NCI-H1105 treated with DMSO at 0.1 percent for 48 hours (cell line): ENCODE measurements around the gene C7orf57.

Experiments used
- DNase-seq: peaks from one replicate; lab custom pipeline; 2025; lab: John Stamatoyannopoulos, UW

C7orf57 gene

DNA sequence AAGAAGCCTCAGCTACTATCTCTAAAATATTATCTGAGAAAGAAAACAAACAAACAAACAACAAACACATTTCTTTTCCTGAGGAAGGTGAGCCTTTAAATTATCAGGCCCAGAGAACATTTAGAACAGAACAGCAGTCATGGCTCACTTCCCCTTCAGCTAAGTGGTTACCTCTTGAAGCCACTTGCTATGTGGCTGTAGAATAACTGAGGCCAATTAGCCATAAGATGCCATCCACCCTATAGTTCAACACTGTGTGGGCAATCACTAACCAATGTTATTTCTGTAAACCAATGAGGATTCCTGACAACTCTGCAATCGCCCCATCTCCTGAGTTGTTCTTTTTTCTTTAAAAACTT lies 50.1 kb downstream of the C7orf57 start:
- no peak for DNase-seq

DNA sequence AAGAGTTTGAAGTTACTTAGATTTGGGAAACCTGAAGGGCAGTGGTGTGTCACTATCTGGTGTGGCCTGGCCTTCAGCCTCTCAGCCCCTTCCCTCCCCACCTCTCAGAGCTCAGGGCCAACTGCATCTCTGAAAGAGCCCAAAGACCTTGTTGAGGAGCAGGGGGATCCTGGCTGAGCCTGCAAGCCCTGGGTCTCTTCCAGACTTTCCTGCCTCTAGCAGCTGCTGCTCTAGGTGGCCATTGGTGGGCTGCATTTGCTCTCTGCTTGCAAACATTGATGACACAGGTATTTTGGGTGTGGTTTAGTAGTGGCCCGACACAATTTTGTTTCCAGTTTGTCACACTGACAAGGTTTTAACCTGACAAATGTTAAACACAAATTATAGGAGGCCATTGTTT lies 50.6 kb downstream of the C7orf57 start:
- no peak for DNase-seq

GRCh38 chr7:48087349-48087748 lies 52.0 kb downstream of the C7orf57 start:
- DNase-seq = no peak

DNA sequence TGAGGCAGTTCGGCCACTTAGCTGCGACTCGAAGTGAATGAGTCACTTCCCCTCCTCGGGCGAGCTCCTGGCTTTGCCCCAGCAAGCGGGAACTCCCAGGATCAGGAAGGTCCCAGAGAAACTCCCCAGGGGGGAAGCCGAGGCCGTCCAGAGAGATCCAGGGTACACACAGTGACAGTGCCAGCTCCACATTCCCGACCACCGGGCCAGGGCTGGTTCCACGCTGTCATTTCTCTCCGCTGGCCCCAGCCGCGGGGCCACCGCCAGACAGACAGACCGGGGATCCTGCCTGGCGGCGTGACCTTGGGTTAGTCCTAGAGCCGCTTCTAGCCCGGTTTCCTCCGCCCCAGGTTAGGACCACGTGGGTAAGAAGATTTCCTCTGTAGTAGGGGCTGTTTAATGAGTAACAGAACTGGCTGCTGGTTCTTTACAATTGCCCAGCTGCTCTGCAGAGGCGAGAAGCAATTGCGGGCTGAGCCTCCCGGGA lies 53.3 kb downstream of the C7orf57 start:
- DNase-seq = no peak

DNA sequence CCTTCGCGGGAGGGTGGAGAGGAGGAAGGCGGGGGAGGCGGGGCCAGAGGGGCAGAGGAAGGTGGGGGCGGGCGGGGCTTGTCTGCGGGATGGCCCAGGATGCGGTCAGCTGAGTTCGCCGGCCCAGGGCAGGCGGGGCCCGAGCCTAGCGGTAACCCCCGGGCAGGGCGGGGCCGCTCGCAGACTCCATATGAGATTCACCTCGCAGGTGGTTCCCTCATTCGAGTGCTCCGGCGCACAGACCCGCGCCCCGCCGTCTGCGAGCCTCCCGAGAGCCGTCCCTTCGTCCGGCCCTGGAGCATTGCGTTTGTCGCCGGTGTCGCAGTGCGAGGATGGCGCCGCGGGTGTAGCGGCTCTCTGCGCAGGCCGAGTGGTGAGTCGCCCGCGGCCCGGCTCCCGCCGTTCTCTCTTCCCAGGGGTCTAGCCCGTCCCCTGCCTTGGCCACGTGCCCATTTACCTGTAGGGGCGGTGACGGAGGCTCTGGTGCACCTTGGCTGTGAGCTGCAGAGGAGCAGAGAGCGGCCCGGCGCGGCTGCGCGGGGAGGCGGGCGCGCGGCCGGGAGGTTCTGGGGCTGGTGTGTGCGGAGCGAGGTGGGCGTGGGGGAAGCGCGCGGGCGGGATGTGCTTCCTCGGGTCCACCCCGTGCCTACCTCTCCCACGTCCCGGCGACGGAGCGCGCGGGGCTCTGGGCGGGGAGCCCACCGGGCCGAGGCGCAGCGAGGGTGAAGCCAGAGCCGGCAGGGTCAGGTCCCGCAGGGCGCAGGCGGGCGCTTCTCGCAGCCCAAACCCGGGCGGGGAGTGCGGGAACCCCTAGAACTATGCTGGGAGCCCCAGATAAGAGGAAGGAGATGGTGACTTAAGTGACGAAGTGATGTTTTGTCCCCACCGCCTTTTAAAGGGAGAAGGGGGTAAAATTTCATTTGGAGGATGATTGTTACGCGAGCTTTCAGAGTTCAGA lies 54.0 kb downstream of the C7orf57 start, which contains the start of gene UPP1:
Gene UPP1, plus strand, starts transcription at position 220 of the 958 bp plus-strand sequence. CDS start 5,519 bp downstream, outside the sequence.
- peak; percentile 83 for DNase-seq

DNA sequence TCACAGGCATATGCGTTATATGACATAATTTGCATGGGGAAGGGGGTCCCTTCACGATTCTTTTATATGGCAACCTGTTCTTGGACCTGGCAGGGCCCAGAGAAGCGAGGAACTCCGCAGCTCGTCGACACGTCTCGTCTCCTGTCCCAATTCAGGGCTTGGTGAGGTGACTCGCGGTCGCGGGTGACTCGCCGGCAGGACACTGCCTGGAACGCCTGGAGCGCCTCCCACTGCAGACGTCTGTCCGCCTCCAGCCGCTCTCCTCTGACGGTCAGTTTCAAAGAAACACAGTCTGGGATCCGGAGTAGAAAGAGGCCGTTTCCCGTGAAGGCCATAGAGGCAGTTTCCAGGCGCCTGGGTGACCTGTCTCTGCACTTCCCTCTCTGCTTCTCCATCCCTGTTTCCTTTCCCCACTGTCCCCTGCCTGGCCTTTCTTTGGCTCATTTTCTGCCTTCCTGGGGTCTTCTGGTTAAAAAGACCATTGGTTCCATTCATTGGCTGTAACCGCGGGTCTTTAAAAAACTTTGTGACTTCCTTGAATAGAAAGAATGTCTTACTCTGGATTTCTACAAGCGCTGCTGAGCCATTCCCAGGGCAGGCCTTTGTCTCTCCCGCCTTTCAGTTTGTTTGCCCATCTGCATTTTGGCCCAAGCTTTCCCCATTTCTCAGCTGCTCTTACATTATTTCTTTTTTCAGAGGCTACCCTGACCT lies 54.9 kb downstream of the C7orf57 start:
- DNase-seq = no peak

DNA sequence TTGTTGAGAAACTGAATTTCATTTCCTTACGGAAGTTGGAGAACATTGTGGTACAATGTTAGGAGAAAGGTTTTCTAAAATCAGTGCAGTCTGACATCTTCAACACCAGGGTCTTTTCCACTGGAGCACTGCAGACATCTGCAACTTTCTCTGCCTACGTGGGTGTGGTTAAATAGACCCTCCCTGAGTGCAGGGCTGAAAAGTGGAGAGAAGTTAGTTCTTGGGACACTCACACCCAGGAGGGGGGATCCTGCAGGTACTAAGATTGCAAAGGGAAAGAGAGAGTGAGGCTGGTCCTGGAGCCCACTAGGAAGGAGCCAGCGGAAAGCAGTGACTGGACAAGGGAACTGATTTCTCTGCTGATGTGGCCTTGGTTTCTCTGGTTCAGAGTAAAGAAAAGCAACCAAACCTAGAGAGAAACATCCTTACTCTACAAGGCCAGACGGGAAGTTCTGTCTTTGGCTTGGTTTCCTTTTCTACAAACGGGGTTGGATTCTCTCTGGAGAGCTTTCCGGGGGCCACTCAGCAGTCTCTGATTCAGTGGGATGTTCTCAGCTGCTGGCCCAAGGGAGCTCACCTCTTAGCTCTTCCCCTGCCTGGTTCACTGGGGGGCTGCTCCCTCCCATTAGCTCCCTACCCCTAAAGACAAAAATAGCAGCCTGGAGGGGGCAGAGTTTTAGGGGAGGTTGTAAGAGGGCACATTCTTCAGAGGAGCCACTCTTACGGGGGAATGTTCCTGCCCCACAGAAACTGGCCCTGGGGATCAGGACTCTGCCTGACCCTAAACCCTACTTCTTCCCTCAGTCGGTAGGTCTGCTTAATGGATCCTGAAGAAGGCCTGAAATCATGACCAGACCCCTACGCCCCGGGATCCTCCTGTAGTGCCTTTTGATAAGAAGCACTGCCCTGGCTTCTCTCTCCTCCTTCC lies 56.4 kb downstream of the C7orf57 start:
- no peak for DNase-seq

DNA sequence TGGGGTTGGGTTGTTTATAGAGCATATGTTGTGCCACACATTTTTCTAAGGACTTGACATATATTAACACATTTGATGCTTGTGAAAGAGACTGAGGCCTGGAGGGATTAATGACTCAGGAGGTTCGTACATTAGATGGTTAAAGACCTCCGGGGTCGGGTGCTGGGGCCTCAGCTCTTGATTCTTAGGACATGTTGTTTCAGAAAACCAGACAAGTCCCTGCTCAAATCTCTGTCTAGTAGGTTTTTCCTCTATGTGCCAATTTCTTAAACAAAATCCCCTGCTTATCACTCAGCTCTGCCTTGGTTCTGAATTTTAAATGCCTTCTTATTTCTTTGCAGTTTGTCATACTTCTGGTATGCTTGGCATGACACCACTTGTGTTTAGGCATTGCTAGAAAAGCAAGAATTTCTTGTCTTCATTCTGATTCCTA lies 59.5 kb downstream of the C7orf57 start:
- no peak for DNase-seq

- no peak for DNase-seq
Measured at GRCh38 chr7:48096273-48096672, 60.9 kb downstream of the C7orf57 start.

DNA sequence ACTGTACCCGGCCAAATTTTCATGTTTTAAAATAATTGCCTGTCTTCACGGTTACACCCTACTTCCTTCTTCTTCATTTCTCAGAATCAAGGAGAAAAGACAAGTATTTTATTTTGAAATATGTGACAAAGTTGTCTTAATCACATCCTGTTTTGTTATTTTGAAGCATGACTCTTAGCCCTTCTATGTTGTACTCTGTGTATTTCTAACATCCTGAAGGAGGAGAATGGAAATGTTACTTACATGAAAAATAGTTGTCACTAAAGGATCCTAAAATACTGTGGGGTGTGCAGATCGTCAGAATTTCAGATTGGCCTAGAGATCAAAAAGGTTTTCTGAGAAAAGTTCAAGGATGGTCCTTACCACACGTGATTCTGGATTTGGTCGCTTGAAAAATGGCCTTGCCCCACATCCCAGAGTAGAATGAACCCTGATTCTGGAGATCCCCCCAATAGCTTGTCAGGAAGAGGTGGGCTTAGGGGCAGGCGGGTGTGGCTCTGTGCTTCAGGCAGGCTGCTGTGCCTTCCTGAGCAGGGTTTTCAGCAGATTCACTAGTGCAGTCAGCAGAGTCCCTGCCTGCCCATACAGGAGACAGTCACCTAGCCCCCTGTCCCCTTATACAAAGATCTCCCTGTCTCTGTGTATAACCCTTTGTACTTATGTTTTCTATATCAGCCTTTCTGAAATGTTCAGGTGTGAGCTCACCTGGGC lies 62.3 kb downstream of the C7orf57 start:
- no peak for DNase-seq

DNA sequence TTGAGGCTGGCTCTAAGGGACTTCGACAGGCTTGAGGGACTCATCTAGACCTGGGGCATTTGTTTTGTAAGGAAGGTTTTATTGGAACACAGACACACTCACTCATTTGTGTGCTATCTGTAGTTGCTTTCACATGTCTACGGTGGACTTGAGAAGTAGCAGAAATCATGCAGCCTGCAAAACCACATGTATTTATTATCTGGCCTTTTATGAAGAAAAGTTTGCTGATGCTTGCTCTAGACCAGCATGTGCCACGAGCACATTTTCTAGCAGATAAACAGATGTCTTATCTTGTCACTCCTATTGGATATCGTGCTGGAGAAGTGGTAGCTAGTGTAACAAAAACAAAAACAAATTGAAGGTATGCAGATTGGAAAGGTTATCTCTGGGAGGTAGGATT lies 63.5 kb downstream of the C7orf57 start:
- no peak for DNase-seq

DNA sequence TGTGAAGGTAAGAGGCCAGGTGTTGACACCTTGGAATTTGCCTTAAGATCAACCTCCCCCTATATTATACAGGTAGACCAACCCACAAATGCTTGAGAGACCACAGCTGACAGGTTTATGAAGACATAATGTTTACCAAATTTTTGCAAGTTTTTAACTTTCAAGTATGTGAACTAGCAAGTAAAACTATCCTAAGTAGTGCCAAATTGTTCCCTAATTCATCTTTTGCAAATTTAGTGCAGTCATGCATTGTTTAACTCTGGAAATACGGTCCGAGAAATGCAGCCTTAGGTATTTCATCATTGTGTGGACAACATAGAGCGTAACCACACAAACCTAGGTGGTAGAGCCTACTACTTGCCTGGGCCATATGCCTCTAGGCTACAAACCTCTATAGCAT lies 64.4 kb downstream of the C7orf57 start:
- no peak for DNase-seq

DNA sequence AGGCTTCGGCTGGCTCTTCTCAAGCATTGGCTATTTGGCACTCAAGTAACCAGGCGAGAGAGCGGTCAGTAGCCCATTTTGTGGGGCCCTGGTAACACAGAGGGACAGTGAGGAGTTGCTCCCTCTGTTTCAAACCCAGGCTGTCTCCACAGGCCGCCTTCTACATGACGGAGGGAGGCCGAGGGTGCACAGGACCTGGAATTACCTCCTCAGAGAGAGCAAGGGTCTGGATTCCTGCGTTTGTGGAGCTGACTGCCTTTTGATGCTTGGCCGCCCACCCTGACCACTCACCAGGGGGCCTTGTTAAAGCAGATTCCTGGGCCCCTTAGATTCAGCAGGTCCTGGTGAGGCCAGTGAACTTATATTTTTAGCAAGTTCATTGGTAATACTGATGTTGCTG lies 66.0 kb downstream of the C7orf57 start:
- no peak for DNase-seq

DNA sequence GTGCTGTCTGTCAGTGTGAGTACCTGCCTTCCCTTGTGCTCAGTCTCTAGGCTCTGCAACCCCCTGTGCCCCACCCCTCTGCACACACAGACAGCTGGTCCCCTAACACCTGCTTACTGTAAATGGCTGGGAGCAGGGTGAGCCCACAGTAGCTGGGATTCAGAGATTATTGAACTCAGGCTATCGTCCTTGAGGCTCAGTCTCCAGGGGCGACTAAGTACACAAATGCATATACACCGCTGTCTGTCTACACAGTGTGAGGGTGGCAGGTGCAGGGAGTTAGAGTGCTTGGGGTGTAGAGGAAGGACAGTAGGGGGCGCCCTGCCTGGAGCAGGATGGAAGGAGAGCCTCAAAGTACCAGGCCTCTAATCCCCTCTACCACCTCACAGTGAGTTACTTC lies 66.6 kb downstream of the C7orf57 start:
- no peak for DNase-seq

DNA sequence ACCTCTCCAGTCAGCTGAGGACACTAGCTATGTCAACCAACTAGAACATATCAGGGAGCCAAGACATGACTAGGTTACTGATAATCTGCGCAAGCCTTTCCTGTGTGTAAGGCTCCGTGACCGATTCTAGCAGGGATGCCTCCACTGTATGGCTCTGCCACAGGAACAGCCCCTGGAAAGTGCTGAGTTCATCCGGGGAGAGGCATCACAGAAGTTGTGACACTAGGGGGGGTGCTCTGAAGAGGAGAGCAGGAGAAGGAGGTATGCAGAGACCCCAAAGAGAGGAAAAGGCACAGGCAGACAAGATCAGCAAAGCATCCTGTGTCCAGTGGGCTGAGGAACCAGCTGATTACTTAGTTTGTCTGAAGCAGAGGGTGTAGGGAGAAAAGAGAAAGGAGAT lies 67.2 kb downstream of the C7orf57 start:
- no peak for DNase-seq

- no peak for DNase-seq
Measured at GRCh38 chr7:48105045-48105444, 69.7 kb downstream of the C7orf57 start.

DNA sequence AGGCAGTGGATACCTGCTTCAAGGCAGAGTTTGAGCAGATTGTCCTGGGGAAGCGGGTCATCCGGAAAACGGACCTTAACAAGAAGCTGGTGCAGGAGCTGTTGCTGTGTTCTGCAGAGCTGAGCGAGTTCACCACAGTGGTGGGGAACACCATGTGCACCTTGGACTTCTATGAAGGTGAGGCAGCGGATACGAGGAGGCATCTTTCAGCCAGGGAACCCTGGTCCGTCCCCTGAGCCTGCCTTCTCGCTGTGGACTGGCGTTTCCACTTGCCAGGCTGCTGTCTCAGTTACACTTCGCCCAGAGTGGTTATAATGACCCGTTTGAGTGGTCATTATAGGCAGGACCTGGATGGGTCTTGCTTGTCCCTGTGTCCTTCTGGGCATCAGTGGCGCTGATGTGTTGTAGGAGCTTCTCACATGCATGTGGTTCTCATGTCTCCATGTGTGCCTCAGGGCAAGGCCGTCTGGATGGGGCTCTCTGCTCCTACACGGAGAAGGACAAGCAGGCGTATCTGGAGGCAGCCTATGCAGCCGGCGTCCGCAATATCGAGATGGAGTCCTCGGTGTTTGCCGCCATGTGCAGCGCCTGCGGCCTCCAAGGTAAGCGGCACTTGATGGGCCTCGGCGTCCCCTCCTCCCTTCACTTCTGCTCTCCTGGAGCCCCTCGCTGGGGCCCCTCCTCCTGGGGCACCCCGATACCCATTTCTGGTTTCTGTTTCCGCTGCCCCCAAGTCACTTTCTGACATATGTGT lies 71.7 kb downstream of the C7orf57 start:
- no peak for DNase-seq

GRCh38 chr7:48107926-48108472 lies 72.7 kb downstream of the C7orf57 start:
- no peak for DNase-seq

DNA sequence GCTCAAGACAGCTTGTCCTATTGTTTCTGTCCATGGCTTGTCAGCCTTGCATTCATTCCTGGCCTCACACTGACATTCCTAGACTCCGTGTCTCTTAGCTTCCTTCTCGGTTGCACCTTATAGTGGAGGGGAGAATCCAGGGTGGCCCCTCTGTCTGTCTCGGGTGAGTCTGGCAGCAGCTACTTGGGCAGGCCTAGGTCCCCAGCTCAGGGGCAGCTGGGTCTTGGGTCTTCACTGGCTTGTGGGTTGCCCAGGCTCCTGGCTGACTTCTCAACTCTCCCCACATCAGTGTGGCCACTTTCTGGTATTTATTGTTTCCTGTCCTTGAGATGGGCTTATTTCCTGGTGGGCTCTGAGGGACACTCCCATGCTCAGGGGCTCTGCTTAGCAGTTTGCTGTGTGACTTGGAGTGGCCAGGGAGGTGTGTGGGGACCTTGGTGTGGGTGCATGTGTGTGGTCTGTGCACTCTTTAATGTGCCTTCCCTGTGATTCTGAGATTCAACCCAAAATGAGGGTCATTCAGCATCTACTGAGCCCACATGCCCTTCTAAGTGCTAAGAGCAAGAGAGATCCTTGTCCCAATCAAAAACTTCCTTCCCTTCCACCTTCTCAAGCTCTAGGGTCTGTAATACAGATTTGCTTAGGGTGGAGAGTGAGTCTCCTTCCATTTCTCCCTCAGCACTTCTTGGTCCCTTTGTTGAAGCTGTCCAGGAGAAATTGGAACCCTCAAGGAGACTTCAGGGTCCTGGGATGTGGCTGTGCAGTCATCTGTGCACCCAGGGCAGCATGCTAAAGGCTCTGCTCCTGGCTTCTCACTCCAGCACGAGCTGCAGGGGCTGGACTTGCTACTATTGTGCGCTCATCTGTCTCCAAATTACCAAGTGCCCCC lies 73.9 kb downstream of the C7orf57 start:
- DNase-seq = no peak
